ENCODE measurements around the gene APOBEC3A. TPM values are rescaled to one million over a fixed set of nuclear protein-coding genes. Genes with fewer than 3 reads are reported as not detected.

Gene APOBEC3A
- total and polyA plus RNA-seq, 2 of the 4 experiments (the other 2 are of a cell fraction) = not detected

DNA sequence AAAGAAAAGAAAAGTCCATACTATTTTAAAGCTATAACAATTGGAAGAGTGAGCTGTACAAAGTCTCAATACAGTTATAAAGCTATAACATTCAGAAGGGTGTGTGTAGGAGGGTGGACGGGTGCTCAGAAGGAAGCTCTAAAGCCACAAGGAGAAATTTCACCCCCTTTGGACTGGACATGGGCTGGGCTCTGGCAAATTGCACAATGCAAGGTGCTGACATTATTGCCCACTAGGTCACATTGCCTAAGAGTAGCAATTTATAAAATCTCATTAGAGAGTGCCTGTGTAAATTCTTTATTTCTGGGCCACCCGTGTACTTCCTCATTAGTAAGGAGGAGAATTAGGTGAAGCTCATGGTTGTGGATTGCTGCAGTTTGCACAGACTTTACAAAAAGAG lies 5.7 kb upstream of the APOBEC3A start:
- Histone ChIP-seq H3K4me2 (ENCODE audit: low read depth, low read length) (no peak overlapping the region), H3K4me3 (ENCODE audit: insufficient read depth, low read depth, low read length) (no peak overlapping the region), H2BK5ac (ENCODE audit: low read depth, low read length, poor library complexity, severe bottlenecking) (no peak overlapping the region), H4K5ac (ENCODE audit: low read depth, low read length) (no peak overlapping the region), H3K27ac (ENCODE audit: insufficient read depth, low read length) (no peak overlapping the region), H3K9me3 (ENCODE audit: control insufficient read depth, insufficient read depth, low read length) (no peaks in the 10 kb centered on the region), H2BK20ac (ENCODE audit: low read depth, low read length) (no peak overlapping the region), H3K14ac (replicated peaks; ENCODE audit: low read depth, low read length) (no peak overlapping the region), H4K20me1 (ENCODE audit: insufficient read depth, low read length) (no peaks in the 10 kb centered on the region), H2AK5ac (ENCODE audit: low read depth, low read length) (no peak overlapping the region), H3K56ac (ENCODE audit: extremely low read depth, insufficient read depth, low read length) (no peak overlapping the region), H3K27me3 (ENCODE audit: control insufficient read depth, insufficient read depth, low read length) (peaks cover 78% of the 10 kb centered on the region), H3K23ac (ENCODE audit: low read depth, low read length) (no peak overlapping the region), H4K8ac (ENCODE audit: low read depth in 2 of 2, low read length in 2 of 2) (no peak overlapping the region), H3K9ac (ENCODE audit: low read depth, low read length) (no peak overlapping the region), H3K9me1 (ENCODE audit: insufficient read depth, low read length) (no peaks in the 10 kb centered on the region), H3K36me3 (ENCODE audit: control insufficient read depth, insufficient read depth, low read length) (no peaks in the 10 kb centered on the region), H2AFZ (replicated peaks; ENCODE audit: low read length, poor library complexity) (no peak overlapping the region), H2BK15ac (ENCODE audit: low read depth, low read length) (no peak overlapping the region), H3K79me1 (ENCODE audit: low read depth in 1 of 2, low read length in 2 of 2) (no peaks in the 10 kb centered on the region), H3K4me1 (ENCODE audit: control insufficient read depth, insufficient read depth, low read length) (no peaks in the 10 kb centered on the region), H2BK120ac (ENCODE audit: low read depth, low read length) (no peak overlapping the region), H4K91ac (ENCODE audit: insufficient read depth, low read depth, low read length) (no peak overlapping the region), H2AK9ac (replicated peaks; ENCODE audit: low read depth, low read length, poor library complexity) (no peak overlapping the region), H3K4ac (ENCODE audit: low read depth, low read length) (no peak overlapping the region), H3K18ac (ENCODE audit: low read depth, low read length) (no peak overlapping the region)
- WGBS, 2 experiments (ENCODE audit: extremely low coverage in 2 of 2, insufficient read length in 1 of 2) = 60% methylated on average over 1 of the region's 2 CpGs; no CpG with 5 or more reads in 1 of the 2 experiments
- no TSS peak for BruUV-seq (replicated peaks)
- ATAC-seq (ENCODE audit: low read depth) (no peak), DNase-seq (no peak)
- CTCF ChIA-PET = no interaction called here
- POLR2A ChIA-PET (ENCODE audit: unreplicated experiment) = no interaction called here
- TF ChIP-seq RCOR1 (IDR thresholded peaks at IDR 0.05; ENCODE audit: insufficient replicate concordance, low read length) (no peak), BHLHE40 (IDR thresholded peaks at IDR 0.05; ENCODE audit: low read depth, low read length) (no peak), CHD1 (IDR thresholded peaks at IDR 0.05; ENCODE audit: low read depth, low read length) (no peak), RFX5 (IDR thresholded peaks at IDR 0.05; ENCODE audit: low read depth, low read length) (no peak), NFE2L2 (IDR thresholded peaks at IDR 0.05; ENCODE audit: low read depth, low read length) (no peak), MAFK (IDR thresholded peaks at IDR 0.05; ENCODE audit: low read depth, low read length) (no peak), CEBPB (IDR thresholded peaks at IDR 0.05; ENCODE audit: low read depth, low read length) (no peak), POLR2A (IDR thresholded peaks at IDR 0.05; ENCODE audit: low read depth, low read length) (no peak), FOS (IDR thresholded peaks at IDR 0.05; ENCODE audit: low read depth, low read length) (no peak), MXI1 (IDR thresholded peaks at IDR 0.05; ENCODE audit: borderline replicate concordance, low read depth, low read length) (no peak), SMC3 (IDR thresholded peaks at IDR 0.05; ENCODE audit: low read depth, low read length) (no peak), RAD21 (IDR thresholded peaks at IDR 0.05; ENCODE audit: low read length) (no peak), MAZ (IDR thresholded peaks at IDR 0.05; ENCODE audit: borderline replicate concordance, low read depth, low read length) (no peak)
- TF ChIP-seq, protein P1, sequence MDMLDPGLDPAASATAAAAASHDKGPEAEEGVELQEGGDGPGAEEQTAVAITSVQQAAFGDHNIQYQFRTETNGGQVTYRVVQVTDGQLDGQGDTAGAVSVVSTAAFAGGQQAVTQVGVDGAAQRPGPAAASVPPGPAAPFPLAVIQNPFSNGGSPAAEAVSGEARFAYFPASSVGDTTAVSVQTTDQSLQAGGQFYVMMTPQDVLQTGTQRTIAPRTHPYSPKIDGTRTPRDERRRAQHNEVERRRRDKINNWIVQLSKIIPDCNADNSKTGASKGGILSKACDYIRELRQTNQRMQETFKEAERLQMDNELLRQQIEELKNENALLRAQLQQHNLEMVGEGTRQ (IDR thresholded peaks at IDR 0.05; ENCODE audit: low read depth, low read length) = no peak
- TF ChIP-seq, protein P2, sequence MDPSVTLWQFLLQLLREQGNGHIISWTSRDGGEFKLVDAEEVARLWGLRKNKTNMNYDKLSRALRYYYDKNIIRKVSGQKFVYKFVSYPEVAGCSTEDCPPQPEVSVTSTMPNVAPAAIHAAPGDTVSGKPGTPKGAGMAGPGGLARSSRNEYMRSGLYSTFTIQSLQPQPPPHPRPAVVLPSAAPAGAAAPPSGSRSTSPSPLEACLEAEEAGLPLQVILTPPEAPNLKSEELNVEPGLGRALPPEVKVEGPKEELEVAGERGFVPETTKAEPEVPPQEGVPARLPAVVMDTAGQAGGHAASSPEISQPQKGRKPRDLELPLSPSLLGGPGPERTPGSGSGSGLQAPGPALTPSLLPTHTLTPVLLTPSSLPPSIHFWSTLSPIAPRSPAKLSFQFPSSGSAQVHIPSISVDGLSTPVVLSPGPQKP (IDR thresholded peaks at IDR 0.05; ENCODE audit: borderline replicate concordance, low read depth, low read length) = no peak
- TF ChIP-seq, protein P3, sequence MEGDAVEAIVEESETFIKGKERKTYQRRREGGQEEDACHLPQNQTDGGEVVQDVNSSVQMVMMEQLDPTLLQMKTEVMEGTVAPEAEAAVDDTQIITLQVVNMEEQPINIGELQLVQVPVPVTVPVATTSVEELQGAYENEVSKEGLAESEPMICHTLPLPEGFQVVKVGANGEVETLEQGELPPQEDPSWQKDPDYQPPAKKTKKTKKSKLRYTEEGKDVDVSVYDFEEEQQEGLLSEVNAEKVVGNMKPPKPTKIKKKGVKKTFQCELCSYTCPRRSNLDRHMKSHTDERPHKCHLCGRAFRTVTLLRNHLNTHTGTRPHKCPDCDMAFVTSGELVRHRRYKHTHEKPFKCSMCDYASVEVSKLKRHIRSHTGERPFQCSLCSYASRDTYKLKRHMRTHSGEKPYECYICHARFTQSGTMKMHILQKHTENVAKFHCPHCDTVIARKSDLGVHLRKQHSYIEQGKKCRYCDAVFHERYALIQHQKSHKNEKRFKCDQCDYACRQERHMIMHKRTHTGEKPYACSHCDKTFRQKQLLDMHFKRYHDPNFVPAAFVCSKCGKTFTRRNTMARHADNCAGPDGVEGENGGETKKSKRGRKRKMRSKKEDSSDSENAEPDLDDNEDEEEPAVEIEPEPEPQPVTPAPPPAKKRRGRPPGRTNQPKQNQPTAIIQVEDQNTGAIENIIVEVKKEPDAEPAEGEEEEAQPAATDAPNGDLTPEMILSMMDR (conservative IDR thresholded peaks at IDR 0.05; ENCODE audit: low read depth, low read length) = no peak
- dilution Hi-C loops (cut with HindIII; ENCODE audit: low sequenced_read_pairs, unreplicated experiment) = no loop called here
- intact Hi-C loops (cut with micrococcal nuclease) = no loop called here
- in situ Hi-C loops (cut with MboI; ENCODE audit: low sequenced_read_pairs) = no loop called here
